Measurements from ENCODE around the gene TBR1. TPM values are rescaled to one million over a fixed set of nuclear protein-coding genes. Genes with fewer than 3 reads are reported as not detected.

TBR1 gene
- total and polyA plus RNA-seq, 7 experiments from 2014 or later = 0.02 TPM; not detected in 6

GRCh38 chr2:161391737-161392506 is 24.2 kb upstream of the TBR1 start:
- no peak overlapping the region for H3K4me3 ChIP-seq (ENCODE audit: low read length)
- H3K27ac ChIP-seq (ENCODE audit: low read depth, low read length) = no peak overlapping the region
- no peak for ATAC-seq
- H3K4me1 ChIP-seq (ENCODE audit: control insufficient read depth in 2 of 2, insufficient read depth in 2 of 2, low read length in 2 of 2) = no peaks in the 10 kb centered on the region
- POLR2A ChIA-PET = no interaction called here
- no peaks in the 10 kb centered on the region for H3K27me3 Mint-ChIP-seq
- intact Hi-C loops (cut with micrococcal nuclease) = no loop called here
- no peaks in the 10 kb centered on the region for H3K9me3 ChIP-seq (ENCODE audit: control insufficient read depth in 2 of 3, low read length in 3 of 3)
- no peak for DNase-seq
- peaks cover 0 to 10% (median 0%) of the 10 kb centered on the region in 7 donors for H3K4me1 Mint-ChIP-seq
- no peak overlapping the region for H3K4me3 Mint-ChIP-seq
- H3K27me3 ChIP-seq (ENCODE audit: control insufficient read depth in 2 of 2, insufficient read depth in 2 of 2, low read length in 2 of 2) = no peaks in the 10 kb centered on the region
- H3K27ac Mint-ChIP-seq = no peak overlapping the region
- peaks cover 0 to 2% (median 0%) of the 10 kb centered on the region in 11 donors for H3K9me3 Mint-ChIP-seq
- peaks cover 9 to 58% (median 47%) of the 10 kb centered on the region in 5 donors for H3K36me3 Mint-ChIP-seq
- peaks cover 0 to 25% (median 4%) of the 10 kb centered on the region in 3 experiments for H3K36me3 ChIP-seq (ENCODE audit: control insufficient read depth in 2 of 3, insufficient read depth in 3 of 3, low read length in 3 of 3)
- CTCF ChIA-PET = no interaction called here

- peaks cover 0 to 5% (median 0%) of the 10 kb centered on the region in 11 donors for H3K9me3 Mint-ChIP-seq
- DNase-seq = no peak
- H3K4me1 ChIP-seq (ENCODE audit: control insufficient read depth in 2 of 2, insufficient read depth in 2 of 2, low read length in 2 of 2) = no peaks in the 10 kb centered on the region
- H3K36me3 Mint-ChIP-seq = peaks cover 18 to 56% (median 51%) of the 10 kb centered on the region in 5 donors
- H3K27me3 Mint-ChIP-seq = no peaks in the 10 kb centered on the region
- H3K27ac ChIP-seq (ENCODE audit: low read depth, low read length) = no peak overlapping the region
- H3K27ac Mint-ChIP-seq = no peak overlapping the region
- ChIA-PET CTCF (no interaction called here), POLR2A (no interaction called here)
- no peak for ATAC-seq
- H3K4me3 Mint-ChIP-seq = no peak overlapping the region
- H3K27me3 ChIP-seq (ENCODE audit: control insufficient read depth in 2 of 2, insufficient read depth in 2 of 2, low read length in 2 of 2) = no peaks in the 10 kb centered on the region
- H3K4me1 Mint-ChIP-seq = no peaks in the 10 kb centered on the region
- peaks cover 0 to 17% (median 3%) of the 10 kb centered on the region in 3 experiments for H3K36me3 ChIP-seq (ENCODE audit: control insufficient read depth in 2 of 3, insufficient read depth in 3 of 3, low read length in 3 of 3)
- intact Hi-C loops (cut with micrococcal nuclease) = no loop called here
- no peak overlapping the region for H3K4me3 ChIP-seq (ENCODE audit: low read length)
- H3K9me3 ChIP-seq (ENCODE audit: control insufficient read depth in 2 of 3, low read length in 3 of 3) = no peaks in the 10 kb centered on the region
These were observed 16.0 kb upstream of the TBR1 start for GRCh38 chr2:161400076-161400475.

- Histone ChIP-seq H3K27ac (ENCODE audit: low read depth, low read length) (no peak overlapping the region), H3K4me1 (ENCODE audit: control insufficient read depth in 2 of 2, insufficient read depth in 2 of 2, low read length in 2 of 2) (no peaks in the 10 kb centered on the region), H3K36me3 (ENCODE audit: control insufficient read depth in 2 of 3, insufficient read depth in 3 of 3, low read length in 3 of 3) (no peaks in the 10 kb centered on the region), H3K27me3 (ENCODE audit: control insufficient read depth in 2 of 2, insufficient read depth in 2 of 2, low read length in 2 of 2) (no peaks in the 10 kb centered on the region), H3K9me3 (ENCODE audit: control insufficient read depth in 2 of 3, low read length in 3 of 3) (no peaks in the 10 kb centered on the region), H3K4me3 (ENCODE audit: low read length) (no peak overlapping the region)
- no peaks in the 10 kb centered on the region for H3K27me3 Mint-ChIP-seq
- no peak for ATAC-seq
- no peaks in the 10 kb centered on the region for H3K4me1 Mint-ChIP-seq
- ChIA-PET POLR2A (no interaction called here), CTCF (no interaction called here)
- H3K9me3 Mint-ChIP-seq = peaks cover 0 to 5% (median 0%) of the 10 kb centered on the region in 11 donors
- intact Hi-C loops (cut with micrococcal nuclease) = no loop called here
- peaks cover 6 to 39% (median 31%) of the 10 kb centered on the region in 5 donors for H3K36me3 Mint-ChIP-seq
- no peak for DNase-seq
- no peak overlapping the region for H3K27ac Mint-ChIP-seq
- H3K4me3 Mint-ChIP-seq = no peak overlapping the region
These were observed 13.8 kb upstream of the TBR1 start for GRCh38 chr2:161402297-161402696.

DNA sequence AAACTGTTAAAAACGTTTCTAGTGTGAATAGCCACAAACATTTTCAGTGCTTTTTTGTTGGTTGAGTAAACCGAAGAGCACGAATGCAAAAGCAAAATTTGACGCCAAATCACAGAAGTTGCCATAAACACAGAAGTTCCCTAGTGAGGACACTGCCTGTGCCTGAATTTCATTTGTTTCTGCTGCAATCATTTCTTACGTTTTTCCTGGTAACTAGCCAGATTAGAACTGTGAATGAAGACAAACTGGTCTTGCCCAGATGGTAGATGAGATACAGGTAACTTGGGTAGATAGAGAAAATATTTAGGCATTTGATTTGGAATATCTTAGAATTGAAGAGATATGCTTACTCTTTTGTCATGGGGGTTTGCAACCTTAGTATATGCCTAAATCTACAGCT is 9.8 kb upstream of the TBR1 start:
- H3K27me3 Mint-ChIP-seq = no peaks in the 10 kb centered on the region
- Histone ChIP-seq H3K9me3 (ENCODE audit: control insufficient read depth in 2 of 3, low read length in 3 of 3) (no peaks in the 10 kb centered on the region), H3K4me1 (ENCODE audit: control insufficient read depth in 2 of 2, insufficient read depth in 2 of 2, low read length in 2 of 2) (no peaks in the 10 kb centered on the region), H3K27ac (ENCODE audit: low read depth, low read length) (no peak overlapping the region), H3K27me3 (ENCODE audit: control insufficient read depth in 2 of 2, insufficient read depth in 2 of 2, low read length in 2 of 2) (no peaks in the 10 kb centered on the region), H3K36me3 (ENCODE audit: control insufficient read depth in 2 of 3, insufficient read depth in 3 of 3, low read length in 3 of 3) (no peaks in the 10 kb centered on the region), H3K4me3 (ENCODE audit: low read length) (no peak overlapping the region)
- no peaks in the 10 kb centered on the region for H3K4me1 Mint-ChIP-seq
- no peak overlapping the region for H3K4me3 Mint-ChIP-seq
- CTCF ChIA-PET = no interaction called here
- intact Hi-C loops (cut with micrococcal nuclease) = no loop called here
- no peak for ATAC-seq
- H3K9me3 Mint-ChIP-seq = no peaks in the 10 kb centered on the region
- POLR2A ChIA-PET = no interaction called here
- no peak for DNase-seq
- H3K36me3 Mint-ChIP-seq = peaks cover 5 to 20% (median 13%) of the 10 kb centered on the region in 5 donors
- H3K27ac Mint-ChIP-seq = no peak overlapping the region

DNA sequence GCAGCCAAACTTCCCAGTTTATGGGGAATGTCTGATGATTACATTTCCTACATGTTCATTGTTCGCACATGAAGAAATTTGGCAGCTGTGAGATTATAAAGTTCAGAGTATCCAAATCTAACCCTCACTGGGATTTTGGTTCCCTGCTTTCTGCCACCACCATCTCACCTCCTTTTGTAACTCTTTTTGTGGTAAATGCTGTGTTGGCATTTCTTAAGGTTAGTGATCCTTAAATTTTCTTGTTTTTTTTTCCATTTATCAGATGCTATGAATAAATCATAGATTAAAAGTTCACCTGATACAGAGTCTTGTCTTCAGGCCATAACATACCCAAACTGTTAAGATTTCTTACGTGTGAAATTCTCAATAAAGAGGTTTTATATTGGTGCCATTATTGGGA is 8.5 kb upstream of the TBR1 start:
- Mint-ChIP-seq H3K4me1 (peaks cover 0 to 4% (median 0%) of the 10 kb centered on the region in 7 donors), H3K4me3 (no peak overlapping the region), H3K36me3 (peaks cover 5 to 18% (median 10%) of the 10 kb centered on the region in 5 donors), H3K9me3 (no peaks in the 10 kb centered on the region), H3K27ac (no peak overlapping the region), H3K27me3 (no peaks in the 10 kb centered on the region)
- no peaks in the 10 kb centered on the region for H3K36me3 ChIP-seq (ENCODE audit: control insufficient read depth in 2 of 3, insufficient read depth in 3 of 3, low read length in 3 of 3)
- no peaks in the 10 kb centered on the region for H3K4me1 ChIP-seq (ENCODE audit: control insufficient read depth in 2 of 2, insufficient read depth in 2 of 2, low read length in 2 of 2)
- no peaks in the 10 kb centered on the region for H3K9me3 ChIP-seq (ENCODE audit: control insufficient read depth in 2 of 3, low read length in 3 of 3)
- no peak overlapping the region for H3K27ac ChIP-seq (ENCODE audit: low read depth, low read length)
- H3K4me3 ChIP-seq (ENCODE audit: low read length) = no peak overlapping the region
- intact Hi-C loops (cut with micrococcal nuclease) = no loop called here
- ChIA-PET CTCF (interaction anchor here (0.7 kb wide), 1 partner anchor 344 kb away, joined by 4 read pairs; no protein-coding TSS in a partner anchor), POLR2A (no interaction called here)
- no peak for ATAC-seq
- no peak for DNase-seq
- H3K27me3 ChIP-seq (ENCODE audit: control insufficient read depth in 2 of 2, insufficient read depth in 2 of 2, low read length in 2 of 2) = no peaks in the 10 kb centered on the region

- CTCF ChIA-PET = no interaction called here
These were observed 6.7 kb upstream of the TBR1 start for GRCh38 chr2:161409308-161409907.

More at GRCh38 chr2:161409308-161409907, 6.7 kb upstream of the TBR1 start:
- intact Hi-C loops (cut with micrococcal nuclease) = no loop called here
- Histone ChIP-seq H3K9me3 (ENCODE audit: control insufficient read depth in 2 of 3, low read length in 3 of 3) (no peaks in the 10 kb centered on the region), H3K27me3 (ENCODE audit: control insufficient read depth in 2 of 2, insufficient read depth in 2 of 2, low read length in 2 of 2) (peaks cover 3 to 6% of the 10 kb centered on the region in 2 donors), H3K36me3 (ENCODE audit: control insufficient read depth in 2 of 3, insufficient read depth in 3 of 3, low read length in 3 of 3) (no peaks in the 10 kb centered on the region), H3K4me1 (ENCODE audit: control insufficient read depth in 2 of 2, insufficient read depth in 2 of 2, low read length in 2 of 2) (peaks cover 0 to under 1% of the 10 kb centered on the region in 2 donors), H3K4me3 (ENCODE audit: low read length) (no peak overlapping the region), H3K27ac (ENCODE audit: low read depth, low read length) (no peak overlapping the region)
- peaks cover 5 to 10% (median 6%) of the 10 kb centered on the region in 5 donors for H3K27me3 Mint-ChIP-seq
- H3K4me1 Mint-ChIP-seq = peaks cover 3 to 9% (median 5%) of the 10 kb centered on the region in 7 donors
- peaks cover 5 to 17% (median 8%) of the 10 kb centered on the region in 5 donors for H3K36me3 Mint-ChIP-seq
- H3K27ac Mint-ChIP-seq = no peak overlapping the region
- H3K4me3 Mint-ChIP-seq = no peak overlapping the region
- POLR2A ChIA-PET = no interaction called here
- ATAC-seq (no peak), DNase-seq (no peak)
- no peaks in the 10 kb centered on the region for H3K9me3 Mint-ChIP-seq

All from naive thymus-derived CD4-positive, alpha-beta T cell (primary cell).